MCF 10A (cell line): ENCODE measurements around the gene PLA2G2C. TPM values are rescaled to one million over a fixed set of nuclear protein-coding genes. Genes with fewer than 3 reads are reported as not detected.
"Not testable (repeated sequence)": the region's sequence is repeated elsewhere in the genome, so short reads cannot be mapped to it uniquely, and the experiment has no call there.

Source experiments
- BruUV-seq: library from RNA; stranded (reverse); fragments of 400-500 nt; replicated peaks from 2 replicates; lab custom pipeline; 2021; lab: Mats Ljungman, UMichigan
- CTCF ChIA-PET: fragments of 300-600 bp; sonication (Branson Sonifier 250); formaldehyde crosslinking; extraction: SDS; loops from one replicate; lab custom pipeline; 2021; ENCODE audit warnings: antibody characterized with exemption, inconsistent platforms; lab: Yijun Ruan, JAX
- POLR2A ChIA-PET: fragments of 300-600, 350-650 bp; sonication (Branson Sonifier 250); formaldehyde crosslinking; extraction: SDS; loops from one replicate; lab custom pipeline; 2020; ENCODE audit warnings: antibody characterized with exemption, inconsistent platforms; lab: Yijun Ruan, JAX
- DNase-seq: peaks from one replicate; pipeline ENCODE4 v3.0.0-alpha.2; 2018; ENCODE audit not compliant: unreplicated experiment
- H3K27ac Mint-ChIP-seq: one replicate; pipeline ENCODE4 v1.8.0; 2022; ENCODE audit warnings: mild to moderate bottlenecking, low read depth, mixed read lengths; ENCODE audit not compliant: unreplicated experiment
- H3K27me3 Mint-ChIP-seq: one replicate; pipeline ENCODE4 v1.8.0; 2022; ENCODE audit warnings: mixed read lengths; ENCODE audit not compliant: insufficient read depth, unreplicated experiment
- H3K36me3 Mint-ChIP-seq: one replicate; pipeline ENCODE4 v1.8.0; 2022; ENCODE audit warnings: mild to moderate bottlenecking, moderate library complexity, mixed read lengths; ENCODE audit not compliant: insufficient read depth, unreplicated experiment
- H3K4me1 Mint-ChIP-seq: one replicate; pipeline ENCODE4 v1.8.0; 2022; ENCODE audit warnings: mixed read lengths; ENCODE audit not compliant: insufficient read depth, unreplicated experiment
- H3K4me3 Mint-ChIP-seq: one replicate; pipeline ENCODE4 v1.8.0; 2022; ENCODE audit warnings: mild to moderate bottlenecking, moderate library complexity, mixed read lengths; ENCODE audit not compliant: unreplicated experiment
- H3K9me3 Mint-ChIP-seq: one replicate; pipeline ENCODE4 v1.8.0; 2022; ENCODE audit warnings: mixed read lengths; ENCODE audit not compliant: unreplicated experiment
- intact Hi-C: fragments of 100-400 bp; cut with micrococcal nuclease; formaldehyde crosslinking; loops from 2 replicates; pipeline ENCODE4 v1.14.1; 2022
- total RNA-seq: library from RNA; stranded (reverse); gene quantifications from 2 replicates; pipeline ENCODE4 v1.2.3, GENCODE V29; 2022
- TF ChIP-seq, protein P1 (sequence below): fragments of 200-600 bp; IDR thresholded peaks from one replicate; pipeline ENCODE4 v1.8.0; 2022; ENCODE audit warnings: antibody characterized with exemption, mild to moderate bottlenecking; ENCODE audit not compliant: unreplicated experiment

The PLA2G2C gene
- total RNA-seq, 1 experiment from 2014 or later, result not detected

DNA sequence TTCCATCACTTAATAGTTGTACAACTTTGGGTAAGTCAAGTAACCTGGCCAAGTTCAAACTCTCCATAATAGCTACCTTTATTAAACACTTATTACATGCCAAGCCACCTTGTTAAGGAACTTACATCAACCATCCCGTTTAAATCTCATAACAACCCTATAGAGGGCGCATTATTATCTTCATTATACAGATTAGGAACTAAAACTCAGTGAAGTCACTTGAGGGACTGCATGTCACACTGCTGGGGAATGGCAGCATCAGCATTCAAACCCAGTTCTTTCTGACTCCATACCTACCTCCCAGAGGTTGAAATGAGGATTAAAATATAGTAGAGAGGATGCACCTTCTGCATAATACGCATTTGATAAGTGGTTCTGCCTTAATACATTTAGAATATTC is 47.1 kb upstream of the PLA2G2C start:
- Mint-ChIP-seq H3K4me1 (no peaks in the 10 kb centered on the region), H3K4me3 (no peak overlapping the region), H3K9me3 (no peaks in the 10 kb centered on the region), H3K27me3 (peaks cover 21% of the 10 kb centered on the region), H3K27ac (no peak overlapping the region), H3K36me3 (no peaks in the 10 kb centered on the region)
- TF ChIP-seq, protein P1, sequence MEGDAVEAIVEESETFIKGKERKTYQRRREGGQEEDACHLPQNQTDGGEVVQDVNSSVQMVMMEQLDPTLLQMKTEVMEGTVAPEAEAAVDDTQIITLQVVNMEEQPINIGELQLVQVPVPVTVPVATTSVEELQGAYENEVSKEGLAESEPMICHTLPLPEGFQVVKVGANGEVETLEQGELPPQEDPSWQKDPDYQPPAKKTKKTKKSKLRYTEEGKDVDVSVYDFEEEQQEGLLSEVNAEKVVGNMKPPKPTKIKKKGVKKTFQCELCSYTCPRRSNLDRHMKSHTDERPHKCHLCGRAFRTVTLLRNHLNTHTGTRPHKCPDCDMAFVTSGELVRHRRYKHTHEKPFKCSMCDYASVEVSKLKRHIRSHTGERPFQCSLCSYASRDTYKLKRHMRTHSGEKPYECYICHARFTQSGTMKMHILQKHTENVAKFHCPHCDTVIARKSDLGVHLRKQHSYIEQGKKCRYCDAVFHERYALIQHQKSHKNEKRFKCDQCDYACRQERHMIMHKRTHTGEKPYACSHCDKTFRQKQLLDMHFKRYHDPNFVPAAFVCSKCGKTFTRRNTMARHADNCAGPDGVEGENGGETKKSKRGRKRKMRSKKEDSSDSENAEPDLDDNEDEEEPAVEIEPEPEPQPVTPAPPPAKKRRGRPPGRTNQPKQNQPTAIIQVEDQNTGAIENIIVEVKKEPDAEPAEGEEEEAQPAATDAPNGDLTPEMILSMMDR, result peak; percentile 20
- BruUV-seq, result no TSS peak
- intact Hi-C loops, result loop anchor here (5.0 kb wide), 1 partner anchor 259 kb away; no protein-coding TSS in a partner anchor
- DNase-seq, result peak; percentile 22
- ChIA-PET CTCF (interaction anchor here (0.6 to 1.0 kb wide), 3 partner anchors 117 to 229 kb away, joined by 3 to 4 read pairs (median 3); no protein-coding TSS in a partner anchor), POLR2A (no interaction called here)

DNA sequence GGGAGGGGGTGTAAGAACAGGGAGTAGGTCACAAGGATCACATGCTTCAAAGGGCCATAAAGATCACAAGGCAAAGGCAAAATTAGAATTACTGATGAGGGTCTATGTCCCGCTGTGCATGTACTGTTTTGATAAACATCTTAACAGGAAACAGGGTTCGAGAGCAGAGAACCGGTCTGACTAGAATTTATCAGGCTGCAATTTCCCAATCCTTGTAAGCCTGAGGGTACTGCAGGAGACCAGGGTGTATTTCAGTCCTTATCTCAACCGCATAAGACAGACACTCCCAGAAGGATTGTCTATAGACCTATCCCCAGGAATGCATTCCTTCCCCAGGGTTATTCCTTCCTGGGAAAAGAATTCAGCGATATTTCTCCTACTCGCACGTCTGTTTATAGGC is 46.2 kb upstream of the PLA2G2C start:
- H3K27me3 Mint-ChIP-seq, result peaks cover 30% of the 10 kb centered on the region

DNA sequence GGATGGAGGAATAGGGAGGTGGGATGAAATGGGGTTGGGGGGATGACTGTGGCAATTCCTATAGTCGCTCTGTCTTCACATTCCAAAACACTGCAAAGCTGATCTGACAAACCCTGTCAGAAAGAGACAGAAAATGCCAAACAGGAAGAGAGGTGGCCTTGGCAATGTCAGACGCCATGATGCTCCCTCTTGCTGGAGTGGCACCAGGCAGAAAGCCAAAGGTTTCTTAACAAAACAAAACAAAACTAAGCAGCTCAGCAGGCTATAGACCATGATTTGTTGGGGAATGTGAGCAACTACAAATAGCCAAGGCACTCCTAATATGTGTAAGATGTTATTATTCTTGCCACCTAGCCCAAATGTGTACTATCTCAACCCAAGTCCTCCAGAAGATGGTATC is 42.9 kb upstream of the PLA2G2C start:
- ChIA-PET CTCF (interaction anchor here (1.0 kb wide), 1 partner anchor 16 kb away, joined by 3 read pairs; no protein-coding TSS in a partner anchor), POLR2A (no interaction called here)
- TF ChIP-seq, protein P1, result no peak
- Mint-ChIP-seq H3K4me1 (no peaks in the 10 kb centered on the region), H3K9me3 (no peaks in the 10 kb centered on the region), H3K27ac (no peak overlapping the region), H3K36me3 (no peaks in the 10 kb centered on the region), H3K27me3 (peaks cover 62% of the 10 kb centered on the region), H3K4me3 (no peak overlapping the region)
- intact Hi-C loops, result no loop called here
- no TSS peak for BruUV-seq
- no peak for DNase-seq

More for the DNA sequence above, 46.2 kb upstream of the PLA2G2C start:
- DNase-seq, H3K4me3 Mint-ChIP-seq, H3K27ac Mint-ChIP-seq, BruUV-seq, POLR2A ChIA-PET, H3K4me1 Mint-ChIP-seq, CTCF ChIA-PET, H3K9me3 Mint-ChIP-seq, H3K36me3 Mint-ChIP-seq: not testable (repeated sequence)
- intact Hi-C loops, result loop anchor here (5.0 kb wide), 1 partner anchor 260 kb away; no protein-coding TSS in a partner anchor

DNA sequence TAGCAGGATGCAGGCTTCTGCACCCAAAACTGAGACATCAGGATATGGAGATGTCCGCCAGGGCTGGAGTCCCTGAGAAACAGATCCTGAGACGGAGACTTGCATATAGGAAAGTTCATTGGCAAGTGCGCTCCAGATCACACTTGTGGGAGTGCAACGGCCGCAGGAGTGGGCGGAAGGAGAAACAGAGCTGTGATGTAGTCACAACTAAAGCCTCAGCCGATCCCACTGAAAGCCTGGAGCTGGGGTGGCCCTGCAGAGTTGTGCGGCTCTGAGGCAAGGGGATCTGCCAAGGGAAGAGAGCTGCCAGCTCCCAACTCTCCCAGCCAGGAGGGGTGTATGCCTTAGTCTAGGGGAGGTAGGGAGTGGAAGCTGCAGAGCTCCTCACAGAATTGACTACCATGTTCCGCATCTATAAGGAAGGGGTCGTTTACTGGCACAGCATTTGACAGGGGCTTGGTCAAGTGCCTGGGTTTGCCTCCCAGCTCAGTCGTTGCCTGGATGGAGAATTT is 42.1 kb upstream of the PLA2G2C start:
- BruUV-seq, result no TSS peak
- ChIA-PET POLR2A (no interaction called here), CTCF (interaction anchor here (0.7 to 0.9 kb wide), 2 partner anchors 23 to 265 kb away, joined by 3 read pairs; no protein-coding TSS in a partner anchor)
- H3K9me3 Mint-ChIP-seq, result no peaks in the 10 kb centered on the region
- intact Hi-C loops, result no loop called here
- H3K4me3 Mint-ChIP-seq, result no peak overlapping the region
- H3K27me3 Mint-ChIP-seq, result peaks cover 62% of the 10 kb centered on the region
- no peak overlapping the region for H3K27ac Mint-ChIP-seq
- no peaks in the 10 kb centered on the region for H3K36me3 Mint-ChIP-seq
- no peaks in the 10 kb centered on the region for H3K4me1 Mint-ChIP-seq
- no peak for DNase-seq
- TF ChIP-seq, protein P1, result no peak
